Nephron progenitor cell (in vitro differentiated cells): ENCODE results near the gene RENBP.
A peak's percentile ranks its signal among the peaks of the same experiment; 100 is the strongest.

Experiments used
- DNase-seq: peaks from one replicate; pipeline ENCODE4 v3.0.0; 2021
- H3K27ac Mint-ChIP-seq: 2 replicates; pipeline ENCODE4 v1.8.0; 2021; ENCODE audit warnings: mild to moderate bottlenecking, moderate library complexity, mixed read lengths
- H3K27me3 Mint-ChIP-seq: 2 replicates; pipeline ENCODE4 v1.8.0; 2021; ENCODE audit warnings: mild to moderate bottlenecking, low read depth, mixed read lengths; ENCODE audit not compliant: poor library complexity
- H3K36me3 Mint-ChIP-seq: 2 replicates; pipeline ENCODE4 v1.8.0; 2021; ENCODE audit warnings: low read depth, mixed read lengths
- H3K4me1 Mint-ChIP-seq: 2 replicates; pipeline ENCODE4 v1.8.0; 2021; ENCODE audit warnings: mixed read lengths
- H3K4me3 Mint-ChIP-seq: 2 replicates; pipeline ENCODE4 v1.8.0; 2021; ENCODE audit warnings: mild to moderate bottlenecking, moderate library complexity, mixed read lengths
- H3K9me3 Mint-ChIP-seq: 2 replicates; pipeline ENCODE4 v1.8.0; 2021; ENCODE audit warnings: mild to moderate bottlenecking, moderate library complexity, mixed read lengths
- CTCF ChIP-seq: fragments of 200-600 bp; sonication (generic); IDR thresholded peaks from 2 replicates; pipeline ENCODE4 v1.5.0; 2021; ENCODE audit warnings: antibody characterized with exemption

Gene RENBP

DNA sequence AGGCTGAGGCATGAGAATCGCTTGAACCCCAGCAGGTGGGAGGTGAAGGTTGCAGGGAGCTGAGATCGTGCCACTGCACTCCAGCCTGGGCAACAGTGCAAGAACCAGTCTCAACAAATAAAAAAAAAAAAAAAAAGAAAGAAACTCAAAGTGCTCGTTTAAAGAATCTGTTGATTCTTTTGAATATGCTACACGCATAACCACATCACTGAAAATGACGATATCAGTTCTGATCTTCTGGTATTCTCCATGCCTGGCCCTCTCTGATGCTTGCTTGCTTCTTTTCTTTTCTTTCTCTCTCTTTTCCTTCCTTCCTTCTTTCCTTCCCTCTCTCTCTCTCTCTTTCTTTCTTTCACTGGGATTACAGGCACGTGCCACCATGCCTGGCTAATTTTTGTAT, 32.6 kb downstream of the RENBP start:
- DNase-seq = no peak
- peaks cover 8% of the 10 kb centered on the region for H3K4me1 Mint-ChIP-seq
- no peak overlapping the region for H3K27ac Mint-ChIP-seq
- no peak overlapping the region for H3K4me3 Mint-ChIP-seq
- H3K36me3 Mint-ChIP-seq = peaks cover 5% of the 10 kb centered on the region
- H3K27me3 Mint-ChIP-seq = no peaks in the 10 kb centered on the region
- TF ChIP-seq CTCF = no peak
- H3K9me3 Mint-ChIP-seq = peaks cover 46% of the 10 kb centered on the region

- no peak for DNase-seq
- peaks cover 39% of the 10 kb centered on the region for H3K9me3 Mint-ChIP-seq
- H3K27ac Mint-ChIP-seq = no peak overlapping the region
- H3K36me3 Mint-ChIP-seq = no peaks in the 10 kb centered on the region
- no peaks in the 10 kb centered on the region for H3K27me3 Mint-ChIP-seq
- no peak for TF ChIP-seq CTCF
- peaks cover 8% of the 10 kb centered on the region for H3K4me1 Mint-ChIP-seq
- H3K4me3 Mint-ChIP-seq = no peak overlapping the region
Measured at GRCh38 chrX:153910446-153910845, 34.0 kb downstream of the RENBP start.

DNA sequence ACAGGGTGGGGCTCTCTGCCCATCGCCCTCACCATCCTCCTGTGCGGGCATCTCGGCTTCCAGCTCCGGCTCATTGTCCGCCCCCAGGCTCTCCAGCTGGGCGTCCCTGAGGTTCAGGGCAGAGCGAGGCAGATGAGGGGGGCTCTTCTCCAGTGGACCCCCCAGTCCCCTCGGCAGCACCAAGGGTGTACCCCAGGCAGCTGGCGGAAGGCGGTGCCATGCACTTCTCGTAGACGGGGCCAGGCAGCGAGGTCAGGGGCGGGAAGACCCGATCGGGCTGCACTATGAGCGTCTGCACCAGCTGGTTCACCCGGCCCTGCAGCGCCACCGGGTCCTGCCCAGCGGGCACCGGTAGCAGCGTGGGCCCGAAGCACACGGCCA, 34.5 kb downstream of the RENBP start:
- peaks cover 39% of the 10 kb centered on the region for H3K9me3 Mint-ChIP-seq
- TF ChIP-seq CTCF = no peak
- no peak for DNase-seq
- no peak overlapping the region for H3K27ac Mint-ChIP-seq
- H3K4me1 Mint-ChIP-seq = peaks cover 8% of the 10 kb centered on the region
- H3K36me3 Mint-ChIP-seq = no peaks in the 10 kb centered on the region
- H3K27me3 Mint-ChIP-seq = no peaks in the 10 kb centered on the region
- H3K4me3 Mint-ChIP-seq = no peak overlapping the region

- no peak overlapping the region for H3K27ac Mint-ChIP-seq
- H3K4me3 Mint-ChIP-seq = no peak overlapping the region
- no peaks in the 10 kb centered on the region for H3K27me3 Mint-ChIP-seq
- H3K36me3 Mint-ChIP-seq = no peaks in the 10 kb centered on the region
- no peak for TF ChIP-seq CTCF
- peaks cover 37% of the 10 kb centered on the region for H3K9me3 Mint-ChIP-seq
- peak; percentile 68 for DNase-seq
- peaks cover 12% of the 10 kb centered on the region for H3K4me1 Mint-ChIP-seq
Measured at GRCh38 chrX:153909024-153909979, 35.1 kb downstream of the RENBP start.

- no peak overlapping the region for H3K27ac Mint-ChIP-seq
- no peak for DNase-seq
- TF ChIP-seq CTCF = no peak
- no peaks in the 10 kb centered on the region for H3K36me3 Mint-ChIP-seq
- no peaks in the 10 kb centered on the region for H3K27me3 Mint-ChIP-seq
- peaks cover 20% of the 10 kb centered on the region for H3K4me1 Mint-ChIP-seq
- H3K9me3 Mint-ChIP-seq = peaks cover 39% of the 10 kb centered on the region
- no peak overlapping the region for H3K4me3 Mint-ChIP-seq
Measured at GRCh38 chrX:153908219-153908860, 36.1 kb downstream of the RENBP start.
